Brain microvascular endothelial cell (primary cell): ENCODE measurements around the gene CD248.
A peak's percentile ranks its signal among the peaks of the same experiment; 100 is the strongest.

Experiments used
- DNase-seq: peaks from one replicate; pipeline ENCODE4 v3.0.0-alpha.2; 2020
- H3K27ac ChIP-seq: fragments of 250-450 bp; sonication (Bioruptor Pico); 2 replicates; pipeline ENCODE4 v1.5.1; 2020; ENCODE audit warnings: mild to moderate bottlenecking, moderate library complexity
- H3K27me3 ChIP-seq: fragments of 250-450 bp; sonication (Bioruptor Pico); replicated peaks from 2 replicates; pipeline ENCODE4 v1.5.1; 2020; ENCODE audit warnings: mild to moderate bottlenecking
- H3K36me3 ChIP-seq: fragments of 250-450 bp; sonication (Bioruptor Pico); replicated peaks from 2 replicates; pipeline ENCODE4 v1.5.1; 2020; ENCODE audit warnings: mild to moderate bottlenecking
- H3K4me3 ChIP-seq: 2 replicates; pipeline ENCODE4 v1.5.1; 2011; ENCODE audit warnings: low read depth, mild to moderate bottlenecking, control low read depth, low read length, moderate library complexity
- CTCF ChIP-seq: IDR thresholded peaks from 2 replicates; pipeline ENCODE4 v1.5.1; 2011; ENCODE audit warnings: low read depth, mild to moderate bottlenecking, moderate library complexity, low read length, control low read depth, inconsistent platforms; ENCODE audit errors: missing control alignments
- in situ Hi-C: cut with HindIII; loops from 2 replicates; pipeline ENCODE4 v1.10.0; 2017; ENCODE audit warnings: low sequenced_read_pairs, low pct_ligation_motif_present

The CD248 gene

GRCh38 chr11:66347425-66348276 is 30.8 kb upstream of the CD248 start, which contains the start of gene B4GAT1:
Gene B4GAT1 (minus strand): TSS chr11:66347629. CDS start chr11:66347545, 84 bp downstream.
- H3K27ac ChIP-seq, result peak within 1 kb of the TSS; percentile 43
- in situ Hi-C loops, result no loop called here
- no peak for TF ChIP-seq CTCF
- H3K27me3 ChIP-seq, result no peaks in the 10 kb centered on the region
- H3K36me3 ChIP-seq, result no peaks in the 10 kb centered on the region
- H3K4me3 ChIP-seq, result peak within 1 kb of the TSS; percentile 88
- peak; percentile 87 for DNase-seq

- Histone ChIP-seq H3K27me3 (no peaks in the 10 kb centered on the region), H3K27ac (peak overlapping the region; percentile 25), H3K4me3 (peak overlapping the region; percentile 88), H3K36me3 (peaks cover 2% of the 10 kb centered on the region)
- in situ Hi-C loops, result no loop called here
- TF ChIP-seq CTCF, result no peak
- no peak for DNase-seq
Measured at GRCh38 chr11:66346476-66347424, 29.9 kb upstream of the CD248 start.

GRCh38 chr11:66345316-66345649 is 28.4 kb upstream of the CD248 start:
- peak overlapping the region; percentile 69 for H3K27ac ChIP-seq
- DNase-seq, result no peak
- no peaks in the 10 kb centered on the region for H3K27me3 ChIP-seq
- no peak for TF ChIP-seq CTCF
- peak overlapping the region; percentile 98 for H3K4me3 ChIP-seq
- in situ Hi-C loops, result no loop called here
- peaks cover 12% of the 10 kb centered on the region for H3K36me3 ChIP-seq

GRCh38 chr11:66344550-66345315 is 27.9 kb upstream of the CD248 start, which contains the start of gene BRMS1:
Gene BRMS1 (minus strand): TSS chr11:66345104. CDS start chr11:66342234, 2,870 bp downstream.
- peak; percentile 98 for DNase-seq
- Histone ChIP-seq H3K27ac (peak within 1 kb of the TSS; percentile 69), H3K36me3 (peaks cover 17% of the 10 kb centered on the region), H3K4me3 (peak within 1 kb of the TSS; percentile 98), H3K27me3 (no peaks in the 10 kb centered on the region)
- in situ Hi-C loops, result no loop called here
- TF ChIP-seq CTCF, result peak; percentile 29

GRCh38 chr11:66343176-66343575 is 26.3 kb upstream of the CD248 start:
- no peak for DNase-seq
- Histone ChIP-seq H3K4me3 (no peak overlapping the region), H3K27ac (no peak overlapping the region), H3K27me3 (no peaks in the 10 kb centered on the region), H3K36me3 (peaks cover 26% of the 10 kb centered on the region)
- no peak for TF ChIP-seq CTCF
- in situ Hi-C loops, result no loop called here
